Measurements from ENCODE around the gene ARL6IP5. TPM values are rescaled to one million over a fixed set of nuclear protein-coding genes. Genes with fewer than 3 reads are reported as not detected.
A peak's percentile ranks its signal among the peaks of the same experiment; 100 is the strongest.

Gene ARL6IP5
- total and polyA plus RNA-seq, 4 donors, result 25.1 to 46.0 (median 33.8) TPM

GRCh38 chr3:69052472-69052898 lies 32.3 kb upstream of the ARL6IP5 start:
- peak overlapping the region; percentile 61 to 91 (median 83) for H3K4me3 ChIP-seq (ENCODE audit: low read depth in 1 of 3, low read length in 3 of 3)
- no peaks in the 10 kb centered on the region for H3K27me3 ChIP-seq (ENCODE audit: control insufficient read depth in 4 of 4, insufficient read depth in 4 of 4, low read length in 3 of 4)
- DNase-seq (ENCODE audit: low spot score), result no peak
- 13% methylated on average over 9 of the region's 9 CpGs for WGBS
- peaks cover 2 to 22% (median 11%) of the 10 kb centered on the region in 4 donors for H3K36me3 ChIP-seq (ENCODE audit: control insufficient read depth in 4 of 4, insufficient read depth in 3 of 4, low read depth in 1 of 4, low read length in 3 of 4)
- peak in 1 of 2 donors; percentile 13 for TF ChIP-seq GABPA (IDR thresholded peaks at IDR 0.05 in 1 of 2, conservative IDR thresholded peaks at IDR 0.05 in 1 of 2)
- no peak for TF ChIP-seq HNF4G (IDR thresholded peaks at IDR 0.05)
- TF ChIP-seq NR2F2 (IDR thresholded peaks at IDR 0.05), result no peak
- no peak for TF ChIP-seq RAD21 (IDR thresholded peaks at IDR 0.05)
- TF ChIP-seq YY1 (IDR thresholded peaks at IDR 0.05), result peak; percentile 40
- no peak for TF ChIP-seq FOXA1 (IDR thresholded peaks at IDR 0.05)
- TF ChIP-seq JUND (IDR thresholded peaks at IDR 0.05), result no peak
- H3K27ac ChIP-seq (ENCODE audit: low read depth in 1 of 2, low read length in 2 of 2), result peak overlapping the region; percentile 88 to 94
- peaks cover 0 to 5% (median 2%) of the 10 kb centered on the region in 4 donors for H3K4me1 ChIP-seq (ENCODE audit: control insufficient read depth in 4 of 4, insufficient read depth in 4 of 4, low read length in 3 of 4)
- H3K9ac ChIP-seq (ENCODE audit: low read depth in 1 of 2, low read length in 2 of 2), result peak overlapping the region; percentile 49 to 89
- no peaks in the 10 kb centered on the region for H3K9me3 ChIP-seq (ENCODE audit: control insufficient read depth in 4 of 4, low read length in 3 of 4)

DNA sequence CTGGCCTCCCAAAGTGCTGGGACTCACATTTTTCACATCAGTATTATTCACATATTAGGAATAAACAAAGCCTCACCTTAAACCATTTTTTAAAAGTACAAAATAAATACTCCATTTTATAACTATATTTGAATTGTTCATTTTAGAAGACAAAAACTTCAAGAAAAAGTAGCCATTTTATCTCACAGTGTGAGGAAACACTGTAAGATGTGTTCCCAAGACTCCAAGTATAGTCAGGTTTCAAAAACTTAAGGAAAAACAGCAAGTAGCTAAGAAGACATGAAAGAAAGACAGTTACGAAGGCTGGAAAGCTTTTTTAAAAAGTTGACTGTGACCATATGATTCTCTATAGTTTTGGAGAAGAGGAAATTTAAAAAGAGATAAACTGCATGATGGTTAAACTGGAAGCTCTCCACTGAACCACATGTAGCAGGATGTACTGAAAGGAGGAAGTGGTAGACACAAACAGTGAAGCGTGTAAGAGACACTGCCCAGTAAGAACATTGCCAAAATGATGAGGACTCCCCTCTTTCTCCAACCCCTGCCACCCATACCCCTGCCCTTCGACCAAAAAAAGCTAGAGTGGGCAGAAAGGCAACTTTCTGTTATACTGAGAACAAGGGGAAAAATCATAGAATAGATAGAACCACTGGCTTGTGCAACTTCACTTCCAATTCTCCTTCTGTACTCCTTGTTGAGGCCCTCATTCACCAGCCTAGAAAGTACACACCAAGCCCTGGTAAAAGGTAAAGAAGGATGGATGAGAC lies 26.4 kb upstream of the ARL6IP5 start:
- Histone ChIP-seq H3K4me3 (ENCODE audit: low read depth in 1 of 3, low read length in 3 of 3) (no peak overlapping the region), H3K27me3 (ENCODE audit: control insufficient read depth in 4 of 4, insufficient read depth in 4 of 4, low read length in 3 of 4) (no peaks in the 10 kb centered on the region), H3K4me1 (ENCODE audit: control insufficient read depth in 4 of 4, insufficient read depth in 4 of 4, low read length in 3 of 4) (no peaks in the 10 kb centered on the region), H3K9me3 (ENCODE audit: control insufficient read depth in 4 of 4, low read length in 3 of 4) (no peaks in the 10 kb centered on the region), H3K27ac (ENCODE audit: low read depth in 1 of 2, low read length in 2 of 2) (no peak overlapping the region), H3K9ac (ENCODE audit: low read depth in 1 of 2, low read length in 2 of 2) (no peak overlapping the region), H3K36me3 (ENCODE audit: control insufficient read depth in 4 of 4, insufficient read depth in 3 of 4, low read depth in 1 of 4, low read length in 3 of 4) (peaks cover 5 to 52% (median 33%) of the 10 kb centered on the region in 4 donors)
- WGBS, result 81% methylated on average over 3 of the region's 3 CpGs
- TF ChIP-seq FOXA1 (IDR thresholded peaks at IDR 0.05), result no peak
- TF ChIP-seq, protein P1, sequence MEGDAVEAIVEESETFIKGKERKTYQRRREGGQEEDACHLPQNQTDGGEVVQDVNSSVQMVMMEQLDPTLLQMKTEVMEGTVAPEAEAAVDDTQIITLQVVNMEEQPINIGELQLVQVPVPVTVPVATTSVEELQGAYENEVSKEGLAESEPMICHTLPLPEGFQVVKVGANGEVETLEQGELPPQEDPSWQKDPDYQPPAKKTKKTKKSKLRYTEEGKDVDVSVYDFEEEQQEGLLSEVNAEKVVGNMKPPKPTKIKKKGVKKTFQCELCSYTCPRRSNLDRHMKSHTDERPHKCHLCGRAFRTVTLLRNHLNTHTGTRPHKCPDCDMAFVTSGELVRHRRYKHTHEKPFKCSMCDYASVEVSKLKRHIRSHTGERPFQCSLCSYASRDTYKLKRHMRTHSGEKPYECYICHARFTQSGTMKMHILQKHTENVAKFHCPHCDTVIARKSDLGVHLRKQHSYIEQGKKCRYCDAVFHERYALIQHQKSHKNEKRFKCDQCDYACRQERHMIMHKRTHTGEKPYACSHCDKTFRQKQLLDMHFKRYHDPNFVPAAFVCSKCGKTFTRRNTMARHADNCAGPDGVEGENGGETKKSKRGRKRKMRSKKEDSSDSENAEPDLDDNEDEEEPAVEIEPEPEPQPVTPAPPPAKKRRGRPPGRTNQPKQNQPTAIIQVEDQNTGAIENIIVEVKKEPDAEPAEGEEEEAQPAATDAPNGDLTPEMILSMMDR (IDR thresholded peaks at IDR 0.05; ENCODE audit: low read depth, low read length, missing input control), result no peak
- DNase-seq (ENCODE audit: low spot score), result no peak

- H3K27ac ChIP-seq (ENCODE audit: low read depth in 1 of 2, low read length in 2 of 2), result no peak overlapping the region
Observed at GRCh38 chr3:69058947-69059224, 25.9 kb upstream of the ARL6IP5 start.

More at GRCh38 chr3:69058947-69059224, 25.9 kb upstream of the ARL6IP5 start:
- DNase-seq (ENCODE audit: low spot score), result no peak
- no peaks in the 10 kb centered on the region for H3K27me3 ChIP-seq (ENCODE audit: control insufficient read depth in 4 of 4, insufficient read depth in 4 of 4, low read length in 3 of 4)
- no peaks in the 10 kb centered on the region for H3K4me1 ChIP-seq (ENCODE audit: control insufficient read depth in 4 of 4, insufficient read depth in 4 of 4, low read length in 3 of 4)
- no peaks in the 10 kb centered on the region for H3K9me3 ChIP-seq (ENCODE audit: control insufficient read depth in 4 of 4, low read length in 3 of 4)
- 93% methylated on average over 2 of the region's 2 CpGs for WGBS
- no peak overlapping the region for H3K9ac ChIP-seq (ENCODE audit: low read depth in 1 of 2, low read length in 2 of 2)
- TF ChIP-seq RAD21 (IDR thresholded peaks at IDR 0.05) (no peak), ZBTB33 (IDR thresholded peaks at IDR 0.05) (no peak), HNF4G (IDR thresholded peaks at IDR 0.05) (no peak), HNF4A (conservative IDR thresholded peaks at IDR 0.05) (no peak)
- no peak overlapping the region for H3K4me3 ChIP-seq (ENCODE audit: low read depth in 1 of 3, low read length in 3 of 3)
- H3K36me3 ChIP-seq (ENCODE audit: control insufficient read depth in 4 of 4, insufficient read depth in 3 of 4, low read depth in 1 of 4, low read length in 3 of 4), result peaks cover 5 to 56% (median 33%) of the 10 kb centered on the region in 4 donors
